Upper lobe of left lung (tissue), 4 donors: Measurements from ENCODE around the gene OR2T27.

Experiments used
- EP300 ChIP-seq, 4 donors: sonication (generic); formaldehyde crosslinking; IDR thresholded peaks; one replicate each; pipeline ENCODE4 v1.5.1; 2017; ENCODE audit warnings: antibody characterized with exemption in 4 of 4, control low read depth in 2 of 4
- POLR2A ChIP-seq, 4 donors: fragments of 450-650 bp; IDR thresholded peaks; one replicate each; pipeline ENCODE4 v1.5.1; 2016 to 2017; ENCODE audit warnings: antibody characterized with exemption in 4 of 4, mild to moderate bottlenecking in 2 of 4
- POLR2AphosphoS5 ChIP-seq, 2 donors: sonication (generic); formaldehyde crosslinking; IDR thresholded peaks; one replicate each; pipeline ENCODE4 v1.5.1; 2017; ENCODE audit warnings: antibody characterized with exemption in 2 of 2
- TF ChIP-seq, protein P1 (sequence below), 6 experiments: fragments of 450-650 bp in 4 of 6; fragments of 200-600 bp in 2 of 6; sonication (generic) in 2 of 6; IDR thresholded peaks; one replicate each; pipeline ENCODE4 v1.5.1; 2016 to 2019; ENCODE audit warnings: antibody characterized with exemption in 6 of 6

DNA sequence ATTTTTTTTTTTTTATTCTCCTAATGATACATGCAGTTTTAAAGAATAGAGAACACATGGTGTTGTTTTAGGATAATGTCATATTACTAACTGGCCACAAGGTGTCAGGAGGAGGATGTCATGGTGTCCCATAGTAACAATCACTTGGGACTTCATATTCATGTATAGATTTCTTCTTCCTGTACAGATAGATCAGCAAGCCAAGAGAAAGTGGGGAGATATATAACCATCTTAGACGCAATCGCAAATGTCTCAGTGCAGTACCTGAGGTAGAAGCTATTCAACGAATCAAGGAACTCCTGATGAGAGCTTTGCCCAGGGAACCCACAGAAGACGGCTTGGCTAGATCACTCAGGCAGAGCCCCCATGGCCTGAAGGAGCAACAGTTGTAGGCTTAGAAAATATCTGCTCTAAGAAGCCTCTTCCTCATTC, 32.7 kb downstream of the OR2T27 start:
- TF ChIP-seq EP300 (IDR thresholded peaks at IDR 0.05) (no peak), POLR2A (IDR thresholded peaks at IDR 0.05) (no peak), POLR2AphosphoS5 (IDR thresholded peaks at IDR 0.05) (no peak)
- TF ChIP-seq, protein P1, sequence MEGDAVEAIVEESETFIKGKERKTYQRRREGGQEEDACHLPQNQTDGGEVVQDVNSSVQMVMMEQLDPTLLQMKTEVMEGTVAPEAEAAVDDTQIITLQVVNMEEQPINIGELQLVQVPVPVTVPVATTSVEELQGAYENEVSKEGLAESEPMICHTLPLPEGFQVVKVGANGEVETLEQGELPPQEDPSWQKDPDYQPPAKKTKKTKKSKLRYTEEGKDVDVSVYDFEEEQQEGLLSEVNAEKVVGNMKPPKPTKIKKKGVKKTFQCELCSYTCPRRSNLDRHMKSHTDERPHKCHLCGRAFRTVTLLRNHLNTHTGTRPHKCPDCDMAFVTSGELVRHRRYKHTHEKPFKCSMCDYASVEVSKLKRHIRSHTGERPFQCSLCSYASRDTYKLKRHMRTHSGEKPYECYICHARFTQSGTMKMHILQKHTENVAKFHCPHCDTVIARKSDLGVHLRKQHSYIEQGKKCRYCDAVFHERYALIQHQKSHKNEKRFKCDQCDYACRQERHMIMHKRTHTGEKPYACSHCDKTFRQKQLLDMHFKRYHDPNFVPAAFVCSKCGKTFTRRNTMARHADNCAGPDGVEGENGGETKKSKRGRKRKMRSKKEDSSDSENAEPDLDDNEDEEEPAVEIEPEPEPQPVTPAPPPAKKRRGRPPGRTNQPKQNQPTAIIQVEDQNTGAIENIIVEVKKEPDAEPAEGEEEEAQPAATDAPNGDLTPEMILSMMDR (IDR thresholded peaks at IDR 0.05) = peak; percentile 28 to 68 (median 36)
